ENCODE results near the gene SLC1A2. TPM values are rescaled to one million over a fixed set of nuclear protein-coding genes. Genes with fewer than 3 reads are reported as not detected.

The SLC1A2 gene
- total RNA-seq, 3 donors from 2014 or later = 0.32 to 23.7 (median 10.5) TPM

DNA sequence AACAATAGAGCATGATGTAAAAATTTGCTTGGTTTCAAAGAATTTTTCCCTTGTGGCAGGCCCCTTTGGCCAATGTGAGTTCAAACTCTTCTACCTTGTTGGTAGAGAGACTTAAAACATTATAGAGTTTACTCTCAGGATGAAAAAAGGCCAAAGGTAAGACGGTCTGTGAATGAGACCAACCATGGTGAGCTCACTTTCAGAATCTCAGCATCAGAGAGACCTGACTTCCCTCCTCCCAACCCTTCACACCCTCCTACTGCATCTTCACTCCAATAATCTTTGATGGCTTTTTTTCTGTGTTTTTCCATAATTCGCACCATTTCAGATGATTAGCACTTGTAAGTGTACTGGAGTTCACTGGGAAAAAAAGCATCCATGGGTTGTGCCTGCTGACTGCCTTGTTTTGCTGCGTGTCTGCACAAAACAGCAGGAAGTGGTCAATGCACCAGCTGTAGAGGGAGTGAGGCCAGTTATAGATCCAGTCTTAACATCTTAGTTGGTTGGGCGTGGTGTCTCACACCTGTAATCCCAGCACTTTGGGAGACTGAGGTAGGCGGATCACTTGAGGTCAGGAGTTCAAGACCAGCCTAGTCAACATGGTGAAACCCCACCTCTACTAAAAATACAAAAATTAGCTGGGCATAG is 64.1 kb downstream of the SLC1A2 start:
- DNase-seq (ENCODE audit: low spot score in 2 of 2) = no peak
- no peak for TF ChIP-seq POLR2AphosphoS5 (IDR thresholded peaks at IDR 0.05)
- TF ChIP-seq, protein P1, sequence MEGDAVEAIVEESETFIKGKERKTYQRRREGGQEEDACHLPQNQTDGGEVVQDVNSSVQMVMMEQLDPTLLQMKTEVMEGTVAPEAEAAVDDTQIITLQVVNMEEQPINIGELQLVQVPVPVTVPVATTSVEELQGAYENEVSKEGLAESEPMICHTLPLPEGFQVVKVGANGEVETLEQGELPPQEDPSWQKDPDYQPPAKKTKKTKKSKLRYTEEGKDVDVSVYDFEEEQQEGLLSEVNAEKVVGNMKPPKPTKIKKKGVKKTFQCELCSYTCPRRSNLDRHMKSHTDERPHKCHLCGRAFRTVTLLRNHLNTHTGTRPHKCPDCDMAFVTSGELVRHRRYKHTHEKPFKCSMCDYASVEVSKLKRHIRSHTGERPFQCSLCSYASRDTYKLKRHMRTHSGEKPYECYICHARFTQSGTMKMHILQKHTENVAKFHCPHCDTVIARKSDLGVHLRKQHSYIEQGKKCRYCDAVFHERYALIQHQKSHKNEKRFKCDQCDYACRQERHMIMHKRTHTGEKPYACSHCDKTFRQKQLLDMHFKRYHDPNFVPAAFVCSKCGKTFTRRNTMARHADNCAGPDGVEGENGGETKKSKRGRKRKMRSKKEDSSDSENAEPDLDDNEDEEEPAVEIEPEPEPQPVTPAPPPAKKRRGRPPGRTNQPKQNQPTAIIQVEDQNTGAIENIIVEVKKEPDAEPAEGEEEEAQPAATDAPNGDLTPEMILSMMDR (IDR thresholded peaks at IDR 0.05) = no peak
- no peak for TF ChIP-seq POLR2A (IDR thresholded peaks at IDR 0.05)
- Histone ChIP-seq H3K27ac (no peak overlapping the region), H3K36me3 (no peaks in the 10 kb centered on the region), H3K4me1 (no peaks in the 10 kb centered on the region), H3K9me3 (no peaks in the 10 kb centered on the region), H3K27me3 (no peaks in the 10 kb centered on the region), H3K4me3 (no peak overlapping the region)
- intact Hi-C loops (cut with DNase I; ENCODE audit: low total_unique reads) = no loop called here

DNA sequence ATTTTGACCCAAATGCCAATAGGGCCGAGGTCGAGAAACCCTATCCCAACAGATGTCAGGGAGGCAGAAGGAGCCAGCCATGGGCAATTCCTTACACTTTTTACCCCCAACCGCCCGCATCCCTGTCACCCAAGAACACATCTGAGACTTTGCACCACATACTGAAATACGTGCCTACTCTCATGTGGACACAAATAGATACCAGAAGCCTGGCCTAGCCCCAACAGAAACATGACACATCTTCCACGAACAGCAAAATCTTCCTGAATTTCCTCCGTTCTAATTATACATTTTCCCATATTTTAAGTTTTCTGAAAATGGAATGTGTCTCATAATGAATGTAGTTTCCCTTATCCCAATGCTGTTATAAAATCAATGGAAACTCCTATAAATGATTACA is 64.7 kb downstream of the SLC1A2 start:
- no peak overlapping the region for H3K4me3 ChIP-seq
- H3K27ac ChIP-seq = no peak overlapping the region
- TF ChIP-seq POLR2AphosphoS5 (IDR thresholded peaks at IDR 0.05) = no peak
- no peaks in the 10 kb centered on the region for H3K27me3 ChIP-seq
- H3K36me3 ChIP-seq = no peaks in the 10 kb centered on the region
- no peaks in the 10 kb centered on the region for H3K9me3 ChIP-seq
- intact Hi-C loops (cut with DNase I; ENCODE audit: low total_unique reads) = no loop called here
- H3K4me1 ChIP-seq = no peaks in the 10 kb centered on the region
- DNase-seq (ENCODE audit: low spot score in 2 of 2) = no peak

DNA sequence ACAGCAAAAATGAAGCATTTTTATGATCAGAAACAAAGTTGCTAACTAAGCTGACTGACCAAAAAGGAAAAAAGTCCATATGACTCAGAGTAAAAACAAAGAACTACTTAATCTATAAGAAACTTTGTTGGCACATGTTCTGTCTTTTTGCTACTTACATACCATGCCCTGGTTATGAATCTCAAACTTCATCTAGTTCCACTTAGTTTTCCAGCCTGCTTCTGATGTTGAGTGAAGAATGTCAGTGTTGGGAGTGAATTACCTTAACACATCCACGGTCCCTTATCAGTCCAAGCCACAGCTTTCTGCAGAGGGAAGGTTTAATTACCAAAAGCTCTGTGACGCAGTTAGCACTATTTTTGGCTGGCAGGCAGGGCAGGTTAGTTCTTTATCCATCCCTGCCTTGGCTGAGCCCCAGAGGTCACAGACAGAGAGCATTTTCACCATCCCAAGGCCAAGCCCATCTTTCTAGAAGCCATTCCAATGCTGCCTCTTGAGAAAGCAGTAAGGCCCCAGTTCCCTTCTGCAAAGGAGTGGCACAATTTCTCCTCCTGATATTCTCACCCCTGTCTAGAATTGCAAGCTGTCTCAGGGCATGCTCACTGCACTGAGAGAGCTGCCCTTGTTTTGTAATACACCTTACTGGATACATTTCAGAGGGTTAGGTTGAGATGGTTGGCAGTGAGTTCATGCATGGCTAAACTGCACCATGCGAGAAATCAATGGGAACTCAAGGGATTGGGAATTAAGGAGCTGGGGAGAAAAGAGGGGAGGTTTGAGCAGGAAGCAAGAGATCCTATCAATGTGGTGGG is 67.1 kb downstream of the SLC1A2 start:
- Histone ChIP-seq H3K27me3 (no peaks in the 10 kb centered on the region), H3K36me3 (no peaks in the 10 kb centered on the region), H3K27ac (no peak overlapping the region), H3K9me3 (no peaks in the 10 kb centered on the region), H3K4me1 (peaks cover 0 to 7% of the 10 kb centered on the region in 2 donors), H3K4me3 (no peak overlapping the region)
- no peak for TF ChIP-seq POLR2AphosphoS5 (IDR thresholded peaks at IDR 0.05)
- no peak for TF ChIP-seq POLR2A (IDR thresholded peaks at IDR 0.05)
- TF ChIP-seq, protein P1 (IDR thresholded peaks at IDR 0.05) = no peak
- DNase-seq (ENCODE audit: low spot score in 2 of 2) = no peak
- intact Hi-C loops (cut with DNase I; ENCODE audit: low total_unique reads) = no loop called here

DNA sequence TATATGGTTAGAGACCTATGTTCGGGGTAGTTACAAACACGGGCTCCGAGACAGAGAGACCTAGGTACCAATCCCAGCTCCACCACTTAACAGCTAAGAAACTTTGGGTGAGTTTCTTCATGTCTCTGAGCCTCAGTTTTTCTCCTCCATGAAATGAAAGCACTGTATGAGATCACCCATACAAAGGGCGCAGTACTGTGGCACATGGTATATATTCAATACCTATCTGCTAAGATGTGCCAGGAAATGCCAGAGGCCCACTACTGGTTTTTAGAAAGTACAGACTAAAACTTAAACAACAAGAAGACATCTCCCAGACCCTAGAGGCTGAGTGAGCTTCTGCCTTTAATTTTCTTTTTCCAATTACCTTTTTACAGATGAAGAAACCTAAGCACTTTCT is 69.5 kb downstream of the SLC1A2 start:
- no peak for DNase-seq (ENCODE audit: low spot score in 2 of 2)
- Histone ChIP-seq H3K27ac (no peak overlapping the region), H3K9me3 (no peaks in the 10 kb centered on the region), H3K36me3 (no peaks in the 10 kb centered on the region), H3K4me1 (peaks cover 0 to 7% of the 10 kb centered on the region in 2 donors), H3K4me3 (no peak overlapping the region), H3K27me3 (no peaks in the 10 kb centered on the region)
- intact Hi-C loops (cut with DNase I; ENCODE audit: low total_unique reads) = no loop called here
- TF ChIP-seq POLR2AphosphoS5 (IDR thresholded peaks at IDR 0.05) = no peak
- TF ChIP-seq, protein P1 (IDR thresholded peaks at IDR 0.05) = no peak

DNA sequence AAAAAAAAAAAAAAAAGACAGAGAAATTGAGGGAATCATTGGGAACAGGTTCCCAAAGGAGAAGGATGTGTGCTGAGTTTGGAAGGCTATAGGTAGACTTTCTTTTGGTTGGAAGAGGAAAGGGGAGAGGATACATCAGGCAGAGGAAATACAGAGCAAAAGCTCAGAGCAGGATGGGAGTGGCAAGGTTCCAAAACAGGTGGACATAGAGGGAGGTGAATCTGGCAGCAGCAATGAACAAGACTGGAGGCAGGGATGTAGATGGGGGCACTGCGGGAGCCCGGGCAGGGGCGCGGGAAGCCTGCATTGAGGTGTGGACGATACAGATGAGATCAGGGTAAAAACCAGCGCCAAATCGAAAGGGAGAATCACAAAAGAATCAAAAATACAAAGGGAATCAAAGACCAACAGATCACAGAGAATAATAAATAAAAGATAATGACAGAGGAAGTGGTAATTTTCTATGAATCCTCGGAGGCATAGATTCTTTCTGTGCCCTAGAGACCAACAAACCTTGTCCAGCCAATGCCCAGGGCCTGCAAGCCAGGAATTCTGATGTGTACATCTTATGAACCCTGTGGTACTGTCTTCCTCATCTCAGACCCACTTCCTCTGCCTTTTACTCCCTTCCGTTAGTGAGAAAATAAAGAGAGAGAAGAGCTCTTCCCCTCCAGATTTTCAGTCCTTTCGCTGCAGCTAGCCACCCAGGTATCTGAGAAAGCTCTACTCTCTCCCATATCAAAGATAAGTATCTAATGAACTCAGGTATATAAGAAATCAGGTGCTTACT is 70.3 kb downstream of the SLC1A2 start:
- Histone ChIP-seq H3K27me3 (no peaks in the 10 kb centered on the region), H3K36me3 (no peaks in the 10 kb centered on the region), H3K4me1 (peaks cover 0 to 7% of the 10 kb centered on the region in 2 donors), H3K4me3 (no peak overlapping the region), H3K9me3 (no peaks in the 10 kb centered on the region), H3K27ac (no peak overlapping the region)
- no peak for DNase-seq (ENCODE audit: low spot score in 2 of 2)
- intact Hi-C loops (cut with DNase I; ENCODE audit: low total_unique reads) = no loop called here
- TF ChIP-seq POLR2A (IDR thresholded peaks at IDR 0.05) (no peak), POLR2AphosphoS5 (IDR thresholded peaks at IDR 0.05) (no peak)
- TF ChIP-seq, protein P1 (IDR thresholded peaks at IDR 0.05) = no peak

Measured in breast epithelium (tissue), 4 donors.